HG02642 (cell line): ENCODE data around the gene ARL15.
"Not testable (repeated sequence)": the region's sequence is repeated elsewhere in the genome, so short reads cannot be mapped to it uniquely, and the experiment has no call there.

ENCODE experiments used
- ATAC-seq: cut with Tn5 transposase; IDR thresholded peaks from one replicate; pipeline ENCODE4 v1.9.1; 2021; ENCODE audit warnings: mild to moderate bottlenecking; ENCODE audit not compliant: unreplicated experiment, poor library complexity

ARL15 gene

GRCh38 chr5:53878015-53878414 lies 432.4 kb downstream of the ARL15 start:
- ATAC-seq, result no peak

- ATAC-seq, result no peak
Measured at GRCh38 chr5:53877243-53877642, 433.1 kb downstream of the ARL15 start.

- ATAC-seq, result no peak
Measured at GRCh38 chr5:53874409-53874808, 436.0 kb downstream of the ARL15 start.

- no peak for ATAC-seq
Measured at GRCh38 chr5:53873235-53873634, 437.1 kb downstream of the ARL15 start.

- ATAC-seq, result no peak
Measured at GRCh38 chr5:53871775-53872174, 438.6 kb downstream of the ARL15 start.

GRCh38 chr5:53871050-53871449 lies 439.3 kb downstream of the ARL15 start:
- no peak for ATAC-seq

- no peak for ATAC-seq
Measured at GRCh38 chr5:53858700-53859456, 451.5 kb downstream of the ARL15 start.

GRCh38 chr5:53856506-53856905 lies 453.9 kb downstream of the ARL15 start:
- no peak for ATAC-seq

GRCh38 chr5:53836851-53837430 lies 473.4 kb downstream of the ARL15 start:
- ATAC-seq, result not testable (repeated sequence)

GRCh38 chr5:53834500-53834899 lies 475.9 kb downstream of the ARL15 start:
- ATAC-seq, result no peak
